Fibroblast of skin of right quadriceps (primary cell): ENCODE results near the gene C2orf76.
A peak's percentile ranks its signal among the peaks of the same experiment; 100 is the strongest.
"Not testable (repeated sequence)": the region's sequence is repeated elsewhere in the genome, so short reads cannot be mapped to it uniquely, and the experiment has no call there.

Source experiments
- DNase-seq: peaks from one replicate; pipeline ENCODE4 v3.0.0-alpha.2; 2013

The C2orf76 gene

GRCh38 chr2:119293254-119293653 is 73.4 kb downstream of the C2orf76 start:
- DNase-seq: no peak

- DNase-seq: no peak
Observed at GRCh38 chr2:119292226-119292625, 74.4 kb downstream of the C2orf76 start.

- DNase-seq: no peak
Observed at GRCh38 chr2:119291588-119292167, 75.0 kb downstream of the C2orf76 start.

GRCh38 chr2:119290859-119291587 is 75.6 kb downstream of the C2orf76 start:
- peak; percentile 50 for DNase-seq

- DNase-seq: no peak
Observed at GRCh38 chr2:119289642-119290041, 77.0 kb downstream of the C2orf76 start.

GRCh38 chr2:119289093-119289492 is 77.5 kb downstream of the C2orf76 start:
- DNase-seq: no peak

GRCh38 chr2:119288576-119288975 is 78.1 kb downstream of the C2orf76 start:
- no peak for DNase-seq

GRCh38 chr2:119286661-119287060 is 80.0 kb downstream of the C2orf76 start:
- no peak for DNase-seq

- peak; percentile 86 for DNase-seq
Observed at GRCh38 chr2:119283873-119284331, 82.7 kb downstream of the C2orf76 start.

- no peak for DNase-seq
Observed at GRCh38 chr2:119282996-119283511, 83.6 kb downstream of the C2orf76 start.

GRCh38 chr2:119282146-119282995 is 84.3 kb downstream of the C2orf76 start:
- no peak for DNase-seq

- no peak for DNase-seq
Observed at GRCh38 chr2:119280680-119281079, 86.0 kb downstream of the C2orf76 start.

GRCh38 chr2:119279666-119280065 is 87.0 kb downstream of the C2orf76 start:
- DNase-seq: no peak

GRCh38 chr2:119278946-119279345 is 87.7 kb downstream of the C2orf76 start:
- DNase-seq: no peak

GRCh38 chr2:119278385-119278784 is 88.2 kb downstream of the C2orf76 start:
- DNase-seq: not testable (repeated sequence)

GRCh38 chr2:119276864-119277263 is 89.8 kb downstream of the C2orf76 start:
- DNase-seq: no peak

GRCh38 chr2:119267604-119268003 is 99.0 kb downstream of the C2orf76 start:
- no peak for DNase-seq

GRCh38 chr2:119266091-119266589 is 100.5 kb downstream of the C2orf76 start:
- DNase-seq: no peak

- DNase-seq: no peak
Observed at GRCh38 chr2:119265693-119266066, 101.0 kb downstream of the C2orf76 start.

GRCh38 chr2:119264781-119265692 is 101.6 kb downstream of the C2orf76 start:
- peak; percentile 51 for DNase-seq

GRCh38 chr2:119263656-119264055 is 103.0 kb downstream of the C2orf76 start:
- no peak for DNase-seq

GRCh38 chr2:119263025-119263424 is 103.6 kb downstream of the C2orf76 start:
- DNase-seq: no peak
